ENCODE data around the gene STK4.

STK4 gene

DNA sequence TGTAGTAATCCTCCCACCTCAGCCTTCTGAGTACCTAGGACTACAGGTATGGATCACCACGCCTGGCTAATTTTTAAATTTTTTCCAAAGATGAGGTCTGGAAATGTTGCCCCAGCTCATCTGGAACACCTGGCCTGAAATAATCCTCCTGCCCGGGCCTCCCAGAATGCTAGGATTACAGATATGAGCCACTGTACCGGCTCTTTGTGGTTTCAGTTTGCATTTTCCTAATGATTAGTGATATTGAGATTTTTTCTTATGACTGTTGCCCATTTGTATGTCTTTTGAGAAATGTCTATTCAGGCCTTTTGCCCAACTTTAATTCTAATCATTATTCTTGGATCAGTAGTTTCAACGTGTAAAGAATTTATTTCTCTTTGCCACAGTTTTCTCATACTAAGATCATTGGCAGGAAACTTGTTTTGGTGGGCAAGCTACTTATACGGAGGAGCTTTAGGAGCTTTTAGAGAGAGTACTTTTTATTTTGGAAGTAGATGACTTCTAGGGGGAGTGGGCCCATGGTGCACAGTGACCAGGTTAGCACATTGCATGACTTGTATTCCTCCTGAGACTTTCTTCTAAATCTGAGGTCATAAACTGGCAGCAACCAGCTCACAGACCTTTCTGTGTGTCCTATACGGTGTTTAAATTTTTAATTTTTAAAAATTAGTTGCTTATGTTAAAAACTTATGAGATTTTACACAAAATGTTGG is 62.3 kb downstream of the STK4 start:
- DNase-seq (ENCODE audit: low read depth, low spot score) = no peak

DNA sequence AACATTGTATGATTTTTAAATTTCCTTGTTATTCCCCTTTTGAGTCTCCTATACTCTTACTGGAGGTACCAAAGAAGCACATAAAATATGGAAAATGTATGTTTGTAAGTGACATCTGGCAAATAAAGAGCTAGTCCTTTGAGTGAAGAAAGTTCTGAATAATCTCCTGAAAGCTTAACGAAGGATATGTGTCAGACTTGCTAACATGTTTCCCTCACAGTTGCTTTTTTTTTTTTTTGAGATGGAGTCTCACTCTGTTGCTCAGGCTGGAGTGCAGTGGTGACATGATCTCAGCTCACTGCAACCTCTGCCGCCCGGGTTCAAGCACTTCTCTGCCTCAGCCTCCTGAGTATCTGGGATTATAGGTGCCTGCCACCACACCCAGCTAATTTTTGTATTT is 63.6 kb downstream of the STK4 start:
- no peak for DNase-seq (ENCODE audit: low read depth, low spot score)

DNA sequence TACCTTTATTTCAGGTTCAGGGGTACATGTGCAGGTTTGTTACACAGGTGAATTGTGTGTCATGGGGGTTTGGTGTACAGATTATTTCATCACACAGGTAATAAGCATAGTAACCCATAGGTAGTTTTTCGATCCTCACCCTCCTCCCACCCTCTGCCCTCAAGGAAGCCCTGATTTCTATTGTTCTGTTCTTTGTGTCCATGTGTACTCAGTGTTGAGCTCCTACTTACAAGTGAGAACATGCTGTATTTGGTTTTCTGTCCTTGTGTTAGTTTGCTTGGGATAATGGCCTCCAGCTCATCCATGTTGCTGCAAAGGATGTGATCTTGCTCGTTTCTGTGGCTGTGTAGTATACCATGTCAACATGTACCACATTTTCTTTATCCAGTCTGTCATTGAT is 66.0 kb downstream of the STK4 start:
- DNase-seq (ENCODE audit: low read depth, low spot score) = no peak

DNA sequence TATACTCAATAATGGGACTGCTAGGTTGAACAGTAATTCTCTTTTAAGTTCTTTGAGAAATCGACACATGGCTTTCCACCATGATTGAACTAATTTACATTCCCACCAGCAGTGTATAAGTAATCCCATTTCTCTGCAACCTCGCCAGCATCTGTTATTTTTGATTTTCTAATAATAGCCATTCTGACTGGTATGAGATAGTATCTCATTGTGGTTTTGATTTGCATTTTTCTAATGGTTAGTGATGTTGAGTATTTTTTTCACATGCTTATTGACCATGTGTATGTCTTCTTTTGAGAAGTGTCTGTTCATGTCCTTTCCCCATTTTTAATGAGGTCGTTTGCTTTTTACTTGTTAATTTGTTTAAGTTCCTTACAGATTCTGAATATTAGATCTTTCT is 66.5 kb downstream of the STK4 start:
- DNase-seq (ENCODE audit: low read depth, low spot score) = no peak

DNA sequence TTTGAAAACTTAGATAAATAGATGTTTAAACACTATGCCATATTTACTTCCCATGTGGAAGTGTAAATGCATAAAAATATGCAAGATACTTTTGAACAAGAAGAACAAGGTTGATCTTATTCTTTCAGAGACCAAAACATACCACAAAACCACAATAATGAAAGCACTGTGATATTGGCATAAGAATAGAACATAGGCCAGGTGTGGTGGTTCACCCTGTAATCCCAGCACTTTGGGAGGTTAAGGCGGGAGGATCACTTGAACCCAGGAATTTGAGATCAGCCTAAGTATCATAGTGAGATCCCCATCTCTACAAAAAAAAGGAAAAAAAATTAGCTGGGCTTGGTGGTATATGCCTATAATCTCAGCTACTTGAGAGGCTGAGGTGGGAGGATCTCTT is 68.1 kb downstream of the STK4 start:
- DNase-seq (ENCODE audit: low read depth, low spot score) = no peak

DNA sequence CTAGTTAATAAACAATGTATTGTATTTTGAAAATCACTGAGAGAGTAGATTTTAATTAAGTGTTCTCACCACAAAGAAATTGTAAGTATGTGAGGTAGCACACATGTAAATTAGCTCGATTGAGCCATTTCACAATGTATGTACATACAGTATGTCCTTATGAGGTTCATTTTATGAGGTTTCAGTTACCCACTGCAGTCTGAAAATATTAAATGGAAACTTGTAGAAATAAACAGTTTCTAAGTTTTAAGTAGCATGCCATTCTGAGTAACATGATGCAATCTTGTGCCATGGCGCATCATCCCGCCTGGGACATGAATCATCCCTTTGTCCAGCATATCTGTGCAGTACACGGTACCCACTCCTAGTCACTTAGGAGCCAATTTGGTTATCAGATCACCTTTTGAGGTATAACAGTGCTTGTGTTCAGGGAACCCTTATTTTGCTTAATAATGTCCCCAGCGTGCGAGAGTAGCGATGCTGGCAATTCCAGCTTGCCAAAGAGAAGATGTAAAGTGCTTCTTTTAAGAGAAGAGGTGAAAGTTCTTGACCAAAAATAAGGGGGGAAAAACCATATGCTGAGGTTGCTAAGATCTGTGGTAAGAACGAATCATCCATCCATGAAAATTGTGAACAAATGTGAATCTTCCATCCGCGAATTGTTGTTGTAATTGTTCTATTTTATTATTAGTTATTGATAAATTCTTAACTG is 69.9 kb downstream of the STK4 start:
- DNase-seq (ENCODE audit: low read depth, low spot score) = no peak

DNA sequence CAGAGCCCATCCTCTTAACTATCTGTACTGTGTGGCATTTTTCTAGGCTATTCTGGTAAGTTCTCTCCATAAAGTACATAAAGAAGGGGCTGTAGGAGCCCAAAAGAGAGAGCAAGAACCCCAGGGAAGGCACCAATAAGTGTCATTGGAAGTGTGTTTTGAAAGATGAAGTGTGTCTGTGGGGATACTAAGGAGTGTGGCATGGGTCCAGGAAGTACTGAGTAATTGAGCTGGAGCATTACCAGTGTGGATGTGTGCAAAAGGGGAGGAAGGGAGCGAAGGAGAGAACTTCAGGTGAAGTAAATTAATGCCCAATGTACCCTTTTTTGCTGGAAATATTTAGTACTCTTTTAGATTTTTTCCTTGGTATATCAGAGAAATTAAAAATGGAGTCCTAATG is 70.7 kb downstream of the STK4 start:
- DNase-seq (ENCODE audit: low read depth, low spot score) = no peak

DNA sequence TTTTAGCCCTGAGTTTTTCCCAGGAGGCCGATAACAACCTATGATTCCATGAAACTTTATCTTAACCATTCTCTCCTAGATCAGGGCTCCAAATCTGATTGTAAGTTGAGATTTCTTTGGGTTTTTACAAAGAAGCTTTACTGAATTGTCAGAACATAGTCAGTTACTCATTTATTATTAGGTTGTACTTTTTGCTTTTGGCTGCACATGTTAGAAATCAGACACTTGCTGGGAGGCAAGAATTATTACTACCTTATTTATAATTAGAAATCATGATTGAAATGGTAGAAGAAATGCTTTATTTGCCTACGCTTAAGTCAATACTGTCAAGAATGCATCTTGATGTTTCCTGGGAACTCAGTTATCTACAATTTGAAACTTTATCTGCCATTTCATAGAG is 71.3 kb downstream of the STK4 start:
- DNase-seq (ENCODE audit: low read depth, low spot score) = no peak

DNA sequence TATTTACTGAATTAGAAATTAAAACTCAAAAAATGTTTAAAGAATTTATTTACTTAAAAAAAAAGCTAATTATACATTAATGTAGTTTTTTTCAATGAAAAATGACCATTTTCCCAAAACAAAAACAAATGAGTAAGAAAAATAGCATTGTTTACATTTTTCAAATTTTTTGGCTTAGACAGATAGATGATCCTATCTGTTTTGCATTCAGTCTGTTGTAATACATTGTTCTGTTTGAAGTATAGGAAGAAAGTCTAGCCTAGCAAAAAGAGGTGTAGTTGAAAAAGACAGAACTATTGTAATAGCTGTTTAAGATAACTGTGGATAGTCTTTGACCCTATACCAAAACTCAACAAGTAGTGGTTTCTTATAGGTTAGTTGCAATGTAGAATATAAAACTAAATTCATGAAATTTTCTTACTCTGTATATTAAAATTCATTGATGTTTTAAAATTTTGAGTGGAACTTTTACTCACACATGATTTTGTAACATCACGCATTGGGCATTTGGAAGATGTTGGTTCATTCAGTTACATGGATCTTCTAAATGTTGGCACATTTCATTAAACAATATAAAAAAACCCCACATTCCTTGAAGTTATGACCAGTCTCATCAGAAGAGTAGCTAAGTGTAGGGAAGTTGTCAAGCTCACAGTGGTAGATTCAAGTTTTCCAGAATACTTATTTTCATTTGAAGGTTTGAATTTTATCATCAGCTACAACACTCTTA is 72.6 kb downstream of the STK4 start:
- no peak for DNase-seq (ENCODE audit: low read depth, low spot score)

DNA sequence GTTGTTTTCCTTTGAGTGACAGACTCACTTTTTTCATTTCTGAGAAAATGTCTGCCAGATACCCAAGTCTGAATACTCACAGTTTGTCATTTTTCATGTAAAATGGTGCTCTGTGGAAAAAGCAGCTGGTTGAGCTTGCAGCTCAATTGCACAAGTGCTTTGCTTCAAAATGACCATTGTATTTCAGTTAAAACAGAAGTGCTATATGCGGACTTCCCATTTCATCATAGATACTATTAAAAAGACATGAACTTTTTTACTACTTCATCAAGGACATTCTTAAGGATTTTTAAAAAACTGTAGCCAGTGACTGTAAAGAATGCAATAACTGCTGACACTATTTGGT is 73.1 kb downstream of the STK4 start:
- no peak for DNase-seq (ENCODE audit: low read depth, low spot score)

DNA sequence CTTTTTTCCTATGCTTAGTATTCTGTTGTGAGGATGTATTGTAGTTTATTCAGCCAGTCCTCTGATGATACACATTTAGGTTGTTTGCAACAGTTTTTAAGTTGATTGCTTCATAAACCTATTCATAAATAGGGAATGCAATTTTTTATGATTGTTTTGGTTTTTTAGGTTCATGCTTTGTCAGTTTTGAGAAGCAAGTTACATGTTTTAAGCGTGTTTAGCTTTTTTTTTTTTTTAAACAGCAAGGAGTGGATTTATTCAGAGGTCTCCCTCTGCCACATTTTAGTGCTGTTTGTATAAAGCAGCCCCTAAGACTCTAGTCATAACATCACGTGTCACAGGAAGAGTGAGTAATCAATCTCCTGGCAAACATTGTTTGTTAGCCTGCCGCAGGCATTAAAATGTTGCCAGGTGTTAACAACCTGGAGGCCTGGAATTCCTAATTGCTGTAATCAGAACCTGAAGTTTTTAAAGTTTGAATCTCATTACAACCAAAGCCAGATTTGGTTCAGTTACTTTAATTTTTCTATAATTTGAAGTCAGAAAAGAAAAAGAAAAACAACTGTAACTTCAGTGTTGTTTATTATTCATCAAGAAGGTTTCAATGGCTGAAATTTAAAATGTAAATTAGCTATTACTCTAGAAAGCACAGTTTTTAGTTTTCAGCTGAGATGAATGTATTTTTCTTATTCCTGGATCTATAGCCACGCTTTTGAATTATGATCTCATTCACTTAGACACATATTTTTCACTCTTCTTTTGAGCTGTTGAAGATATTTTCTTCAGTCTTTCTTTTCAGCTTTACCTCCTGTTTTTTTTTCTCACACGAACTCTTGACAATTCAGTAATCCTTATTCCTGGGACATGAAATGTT is 75.4 kb downstream of the STK4 start:
- DNase-seq (ENCODE audit: low read depth, low spot score) = peak; percentile 52

DNA sequence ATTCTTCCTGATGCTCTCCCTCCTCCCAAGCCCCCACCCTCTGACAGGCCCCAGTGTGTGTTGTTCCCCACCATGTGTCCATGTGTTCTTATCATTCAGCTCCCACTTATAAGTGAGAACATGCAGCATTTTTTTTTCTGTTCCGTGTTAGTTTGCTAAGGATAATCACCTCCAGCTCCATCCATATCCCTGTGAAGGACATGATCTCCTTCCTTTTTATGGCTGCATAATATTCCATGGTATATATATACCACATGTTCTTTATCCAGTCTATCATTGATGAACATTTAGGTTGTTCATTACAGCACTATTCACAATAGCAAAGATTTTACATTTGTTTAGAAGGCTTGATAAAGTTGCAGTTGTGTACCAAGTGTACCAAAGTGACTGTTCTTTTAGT is 76.7 kb downstream of the STK4 start:
- DNase-seq (ENCODE audit: low read depth, low spot score) = no peak

DNA sequence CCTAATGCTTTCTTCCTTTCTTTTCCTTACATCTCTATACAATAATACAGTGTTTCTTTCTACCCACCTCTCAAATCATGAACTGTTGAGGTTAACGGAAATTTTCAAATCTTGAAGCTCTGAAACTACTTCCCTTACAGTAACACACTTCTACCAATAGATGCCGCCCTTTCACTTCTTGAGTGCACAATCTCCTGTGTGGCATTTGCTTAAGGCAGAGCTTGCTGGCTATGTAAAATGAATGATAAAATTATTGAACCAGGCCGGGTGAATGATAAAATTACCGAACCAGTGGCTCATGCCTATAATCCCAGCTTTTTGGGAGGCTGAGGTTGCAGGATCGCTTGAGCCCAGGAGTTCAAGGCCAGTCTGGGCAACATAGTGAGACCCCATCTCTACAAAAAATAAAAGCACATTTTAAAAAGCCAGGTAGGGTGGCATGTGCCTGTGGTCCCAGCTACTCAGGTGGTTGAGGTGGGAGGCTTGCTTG is 77.8 kb downstream of the STK4 start:
- peak; percentile 12 for DNase-seq (ENCODE audit: low read depth, low spot score)

DNA sequence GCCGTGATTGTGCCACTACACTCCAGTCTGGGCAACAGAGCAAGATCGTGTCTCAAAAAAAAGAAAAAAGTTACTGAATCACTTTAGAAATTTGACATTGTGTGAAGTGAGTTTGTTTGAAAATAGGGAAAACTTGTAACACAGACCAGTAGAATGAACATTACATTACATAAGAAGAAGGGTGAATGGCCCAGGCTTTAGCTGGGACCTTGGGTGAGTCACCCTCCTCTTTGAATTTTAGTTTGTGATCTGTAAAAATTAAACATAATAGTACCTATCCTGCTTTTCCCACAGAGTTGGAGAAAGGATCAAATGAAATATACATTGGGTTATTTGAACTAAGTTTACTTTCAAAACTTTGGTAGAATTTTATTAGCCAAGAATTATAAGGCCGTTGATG is 78.3 kb downstream of the STK4 start:
- no peak for DNase-seq (ENCODE audit: low read depth, low spot score)

DNA sequence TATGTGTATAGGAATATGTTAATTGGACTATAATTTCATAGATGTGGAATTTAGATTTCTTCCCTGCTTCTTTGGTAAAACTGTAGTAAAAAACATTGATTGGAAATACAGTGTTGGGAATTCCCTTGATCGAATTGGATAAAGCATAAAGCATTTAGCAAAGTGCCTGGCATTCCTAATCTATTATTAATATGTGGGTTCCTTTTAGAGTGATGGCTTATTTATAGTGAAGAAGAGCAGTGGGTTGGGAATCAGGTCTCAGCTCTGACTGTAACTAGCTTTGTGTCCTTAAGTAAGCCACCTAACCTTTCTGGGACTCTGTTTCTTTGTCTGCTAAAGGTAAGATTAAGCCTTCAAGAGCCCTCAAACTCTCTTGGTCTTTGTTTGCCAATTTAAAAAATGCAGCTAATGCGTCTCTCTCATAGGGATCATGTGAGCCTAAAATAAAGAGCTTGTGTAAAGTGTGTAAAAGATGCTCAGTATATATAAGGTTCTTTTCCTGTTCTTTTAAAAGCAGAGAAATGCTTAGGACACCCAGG is 81.3 kb downstream of the STK4 start:
- no peak for DNase-seq (ENCODE audit: low read depth, low spot score)

DNA sequence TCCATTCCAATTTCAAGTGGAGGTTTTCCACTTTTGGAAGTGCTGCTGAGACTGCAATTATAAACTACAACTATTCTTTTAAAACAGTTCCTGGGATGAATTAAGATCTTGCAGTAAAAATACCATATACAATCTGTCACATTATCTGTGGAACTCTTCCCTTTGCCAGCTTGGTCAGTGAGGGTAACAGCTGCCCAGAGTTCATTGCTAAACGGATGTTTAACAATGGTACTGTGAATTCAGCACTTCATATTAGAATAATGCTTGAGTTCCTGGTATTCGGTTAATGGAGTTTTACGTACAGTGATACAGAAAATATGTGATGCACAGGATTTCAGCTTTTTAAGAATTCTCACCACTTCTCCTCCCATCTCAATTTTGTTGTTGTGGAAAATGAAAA is 83.1 kb downstream of the STK4 start:
- no peak for DNase-seq (ENCODE audit: low read depth, low spot score)

DNA sequence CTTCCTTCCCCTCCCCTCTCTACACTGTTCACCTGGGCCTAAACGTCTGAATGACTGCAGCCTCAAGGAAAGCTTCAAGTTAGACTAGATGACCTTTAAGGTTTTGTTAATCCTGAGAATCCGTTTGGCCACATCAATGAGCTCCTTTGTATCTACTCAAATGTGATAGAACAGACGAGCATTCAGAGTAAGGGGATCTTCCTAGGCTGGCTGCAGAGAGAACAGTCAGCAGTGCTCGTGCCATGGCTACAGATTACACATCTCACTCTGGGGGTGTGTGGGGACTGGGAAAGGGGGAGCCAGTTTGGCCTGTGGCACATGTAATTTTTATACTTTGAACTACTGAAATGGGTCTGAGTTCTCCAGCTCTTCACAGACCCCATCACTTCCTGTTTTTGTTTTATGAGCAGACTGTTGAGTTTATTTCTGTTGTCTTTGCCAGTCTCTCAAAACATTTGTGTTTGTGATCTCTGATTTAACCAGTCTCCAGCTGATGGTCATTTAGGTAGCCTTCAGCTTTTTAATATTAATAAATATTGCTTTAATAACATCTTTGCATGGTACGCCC is 83.7 kb downstream of the STK4 start:
- no peak for DNase-seq (ENCODE audit: low read depth, low spot score)

DNA sequence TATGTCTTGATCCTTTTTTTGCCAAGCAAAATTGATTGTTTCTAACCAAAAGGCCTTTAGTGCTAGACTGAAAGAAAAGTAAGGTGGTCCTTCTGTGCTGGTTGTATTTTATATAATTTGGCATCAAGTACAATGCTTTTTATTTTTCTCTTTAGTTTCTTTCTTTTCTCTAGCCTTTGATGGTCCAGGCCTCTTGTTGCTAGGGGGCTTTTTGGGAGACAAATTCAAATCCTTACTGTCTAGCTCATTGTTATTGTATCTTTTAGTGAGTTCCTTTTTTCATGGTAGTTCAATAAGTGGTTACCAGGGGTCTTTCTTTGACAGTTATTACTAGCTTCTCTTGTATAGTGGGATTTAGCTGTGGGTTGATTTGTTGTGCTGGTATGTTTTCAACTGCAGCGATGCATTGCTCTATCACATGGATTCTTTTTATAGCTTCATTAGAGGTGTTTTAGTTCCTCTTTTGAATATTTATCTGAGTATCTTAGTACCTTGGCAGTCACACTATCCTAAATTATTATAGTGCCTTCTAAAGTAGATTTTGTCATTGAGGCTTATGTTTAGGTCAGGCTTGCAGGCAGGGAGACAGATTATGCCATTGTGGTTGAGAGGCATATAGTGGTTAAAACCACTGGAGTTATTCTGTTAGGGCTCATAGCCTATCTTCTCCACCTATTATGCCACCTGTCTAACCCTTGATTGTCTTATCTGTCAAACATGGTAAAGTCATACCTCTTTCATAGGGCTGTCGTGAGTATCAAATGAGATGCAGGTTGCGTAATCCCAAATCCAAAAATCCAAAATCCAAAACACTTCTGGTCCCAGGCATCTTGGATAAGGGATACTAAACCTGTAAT is 85.1 kb downstream of the STK4 start:
- no peak for DNase-seq (ENCODE audit: low read depth, low spot score)

DNA sequence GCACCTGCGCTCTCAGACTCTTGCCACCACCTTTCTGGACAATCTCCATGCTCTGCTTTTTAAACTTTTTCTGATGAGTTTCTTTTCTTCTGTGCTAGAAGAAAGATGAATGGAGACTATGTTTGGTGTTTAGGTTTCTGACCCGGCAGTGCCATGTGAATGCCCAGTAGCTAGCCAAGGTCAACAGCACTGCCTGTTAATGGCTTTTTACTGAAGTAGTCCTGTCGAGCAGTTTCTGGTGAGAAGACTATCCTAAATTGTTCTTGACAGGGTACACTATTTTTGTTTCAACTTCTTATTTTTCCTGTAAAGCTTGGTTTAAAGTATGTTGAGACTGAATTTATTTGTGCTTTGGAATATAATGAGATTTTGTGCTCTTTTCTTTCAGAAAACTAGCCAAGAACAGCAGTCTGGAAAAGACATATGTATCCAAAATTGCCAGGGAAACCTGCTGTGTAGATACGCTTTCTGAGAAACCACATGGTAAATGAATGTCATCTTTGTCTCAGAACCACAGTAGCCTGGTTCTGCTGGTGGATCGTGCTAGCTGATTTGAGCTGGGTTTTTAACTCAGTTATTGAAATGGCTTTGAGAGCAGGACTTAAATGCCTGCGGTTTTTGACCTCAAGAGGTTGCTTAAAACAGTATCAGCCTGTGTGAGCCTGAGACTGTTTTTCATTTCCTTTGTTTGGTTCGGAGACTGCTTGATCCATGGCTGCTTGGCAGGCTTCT is 86.6 kb downstream of the STK4 start:
- no peak for DNase-seq (ENCODE audit: low read depth, low spot score)
